ENCODE data around the gene C15orf61. TPM values are rescaled to one million over a fixed set of nuclear protein-coding genes. Genes with fewer than 3 reads are reported as not detected.

Gene C15orf61
- total RNA-seq, 1 donor = 10.1 TPM

DNA sequence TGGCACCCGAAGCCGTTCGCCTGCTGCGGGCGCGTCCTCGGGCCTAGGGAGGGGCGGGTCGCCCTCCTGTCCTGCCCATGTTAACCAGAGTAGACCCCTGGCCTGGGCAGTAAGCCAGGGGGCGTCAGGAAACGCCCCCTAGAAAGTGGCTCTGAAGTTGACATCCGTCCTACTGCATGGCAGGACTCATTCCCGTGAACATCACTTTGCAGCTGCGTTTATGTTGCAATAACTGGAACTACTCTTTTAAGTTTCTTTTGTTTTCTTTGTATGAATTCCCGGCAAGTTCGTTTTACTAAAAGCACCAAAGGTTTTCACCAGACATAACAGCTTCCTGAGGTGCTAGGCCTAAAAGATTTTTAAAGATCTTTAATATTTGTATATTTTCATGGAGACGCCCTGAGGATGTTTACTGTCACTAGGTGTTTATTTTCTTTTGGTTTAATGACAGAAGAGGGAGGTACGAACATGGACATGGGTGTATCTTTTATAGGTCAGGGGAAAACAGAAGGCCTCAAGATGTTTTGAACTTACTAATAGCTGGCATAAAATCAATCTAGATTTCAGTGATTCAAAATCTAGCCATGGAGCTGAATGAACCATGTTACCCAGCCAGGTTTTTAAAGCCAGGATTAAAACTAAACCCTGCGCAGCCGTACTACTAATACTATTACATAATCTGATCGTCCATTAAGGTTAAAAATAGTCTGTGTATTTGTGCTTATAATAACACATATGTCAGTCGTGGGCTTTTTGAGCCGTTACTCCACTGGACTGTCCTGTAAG is 1.0 kb downstream of the C15orf61 start:
- Histone ChIP-seq H3K79me2 (ENCODE audit: insufficient read depth, low read length) (peaks cover 54% of the 10 kb centered on the region), H3K9me3 (ENCODE audit: low read depth, low read length) (no peaks in the 10 kb centered on the region), H3K27me3 (ENCODE audit: insufficient read depth, low read length) (no peaks in the 10 kb centered on the region), H3K27ac (ENCODE audit: low read depth, low read length) (peak overlapping the region; percentile 89), H2AFZ (ENCODE audit: low read length) (peak overlapping the region; percentile 96), H4K20me1 (ENCODE audit: insufficient read depth, low read length) (peaks cover 30% of the 10 kb centered on the region), H3K36me3 (ENCODE audit: insufficient read depth, low read length) (peaks cover 9% of the 10 kb centered on the region), H3K4me1 (ENCODE audit: insufficient read depth, low read length) (peaks cover 24% of the 10 kb centered on the region), H3K4me3 (ENCODE audit: insufficient read depth, low read length) (peak overlapping the region; percentile 95), H3K4me2 (ENCODE audit: insufficient read depth, low read length) (peak overlapping the region; percentile 92)
- TF ChIP-seq, protein P1, sequence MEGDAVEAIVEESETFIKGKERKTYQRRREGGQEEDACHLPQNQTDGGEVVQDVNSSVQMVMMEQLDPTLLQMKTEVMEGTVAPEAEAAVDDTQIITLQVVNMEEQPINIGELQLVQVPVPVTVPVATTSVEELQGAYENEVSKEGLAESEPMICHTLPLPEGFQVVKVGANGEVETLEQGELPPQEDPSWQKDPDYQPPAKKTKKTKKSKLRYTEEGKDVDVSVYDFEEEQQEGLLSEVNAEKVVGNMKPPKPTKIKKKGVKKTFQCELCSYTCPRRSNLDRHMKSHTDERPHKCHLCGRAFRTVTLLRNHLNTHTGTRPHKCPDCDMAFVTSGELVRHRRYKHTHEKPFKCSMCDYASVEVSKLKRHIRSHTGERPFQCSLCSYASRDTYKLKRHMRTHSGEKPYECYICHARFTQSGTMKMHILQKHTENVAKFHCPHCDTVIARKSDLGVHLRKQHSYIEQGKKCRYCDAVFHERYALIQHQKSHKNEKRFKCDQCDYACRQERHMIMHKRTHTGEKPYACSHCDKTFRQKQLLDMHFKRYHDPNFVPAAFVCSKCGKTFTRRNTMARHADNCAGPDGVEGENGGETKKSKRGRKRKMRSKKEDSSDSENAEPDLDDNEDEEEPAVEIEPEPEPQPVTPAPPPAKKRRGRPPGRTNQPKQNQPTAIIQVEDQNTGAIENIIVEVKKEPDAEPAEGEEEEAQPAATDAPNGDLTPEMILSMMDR (IDR thresholded peaks at IDR 0.05; ENCODE audit: extremely low read depth, low read depth, low read length) = no peak
- DNase-seq (ENCODE audit: insufficient read length, low spot score, missing footprints) = peak; percentile 71

DNA sequence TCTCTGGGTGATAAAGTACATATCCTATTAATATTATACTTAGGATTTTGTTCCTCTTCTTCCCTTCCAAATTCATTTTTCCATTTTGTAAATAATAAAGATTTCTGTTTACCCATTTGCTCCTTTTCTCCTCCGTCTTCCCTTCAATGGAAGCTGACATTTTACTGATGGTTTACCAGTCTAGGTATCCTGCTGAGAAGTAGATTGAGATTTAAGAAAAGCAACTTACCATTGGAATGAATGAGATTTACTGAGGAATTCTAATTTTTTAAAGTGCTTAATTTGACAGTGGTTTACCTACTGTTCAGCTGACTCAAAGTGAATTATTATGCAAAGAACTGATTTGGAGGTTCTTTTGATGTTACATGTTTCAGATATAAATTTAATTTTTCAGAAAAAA is 2.4 kb downstream of the C15orf61 start:
- no peak for DNase-seq (ENCODE audit: insufficient read length, low spot score, missing footprints)
- TF ChIP-seq, protein P1 (IDR thresholded peaks at IDR 0.05; ENCODE audit: extremely low read depth, low read depth, low read length) = no peak
- Histone ChIP-seq H3K4me1 (ENCODE audit: insufficient read depth, low read length) (peaks cover 24% of the 10 kb centered on the region), H2AFZ (ENCODE audit: low read length) (no peak overlapping the region), H3K79me2 (ENCODE audit: insufficient read depth, low read length) (peaks cover 54% of the 10 kb centered on the region), H3K27ac (ENCODE audit: low read depth, low read length) (no peak overlapping the region), H3K4me2 (ENCODE audit: insufficient read depth, low read length) (peak overlapping the region; percentile 92), H3K36me3 (ENCODE audit: insufficient read depth, low read length) (peaks cover 9% of the 10 kb centered on the region), H4K20me1 (ENCODE audit: insufficient read depth, low read length) (peaks cover 30% of the 10 kb centered on the region), H3K4me3 (ENCODE audit: insufficient read depth, low read length) (no peak overlapping the region), H3K27me3 (ENCODE audit: insufficient read depth, low read length) (no peaks in the 10 kb centered on the region), H3K9me3 (ENCODE audit: low read depth, low read length) (no peaks in the 10 kb centered on the region)

DNA sequence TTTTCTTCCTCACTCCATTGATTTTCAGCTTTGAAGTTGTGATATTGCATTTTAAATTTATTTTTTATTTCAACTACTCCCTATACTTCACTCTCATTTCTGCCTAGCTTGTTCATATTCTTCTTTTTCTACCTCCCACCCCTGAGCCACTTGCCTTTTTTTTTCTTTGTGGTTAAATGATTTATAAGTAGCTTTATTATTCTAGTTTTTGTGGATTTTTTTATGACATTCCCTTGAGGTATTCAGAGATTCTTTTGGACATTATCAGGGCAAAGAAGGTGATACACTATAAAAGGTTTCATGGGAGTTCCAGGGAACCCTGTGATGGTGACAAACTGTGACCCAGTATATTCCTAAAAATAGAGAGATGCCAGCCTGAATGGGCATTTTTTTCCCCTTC is 3.3 kb downstream of the C15orf61 start:
- no peak overlapping the region for H2AFZ ChIP-seq (ENCODE audit: low read length)
- no peak overlapping the region for H3K27ac ChIP-seq (ENCODE audit: low read depth, low read length)
- peaks cover 9% of the 10 kb centered on the region for H3K36me3 ChIP-seq (ENCODE audit: insufficient read depth, low read length)
- H3K4me2 ChIP-seq (ENCODE audit: insufficient read depth, low read length) = no peak overlapping the region
- DNase-seq (ENCODE audit: insufficient read length, low spot score, missing footprints) = no peak
- H3K9me3 ChIP-seq (ENCODE audit: low read depth, low read length) = no peaks in the 10 kb centered on the region
- no peaks in the 10 kb centered on the region for H3K27me3 ChIP-seq (ENCODE audit: insufficient read depth, low read length)
- H3K79me2 ChIP-seq (ENCODE audit: insufficient read depth, low read length) = peaks cover 54% of the 10 kb centered on the region
- no peak overlapping the region for H3K4me3 ChIP-seq (ENCODE audit: insufficient read depth, low read length)
- peaks cover 24% of the 10 kb centered on the region for H3K4me1 ChIP-seq (ENCODE audit: insufficient read depth, low read length)
- H4K20me1 ChIP-seq (ENCODE audit: insufficient read depth, low read length) = peaks cover 30% of the 10 kb centered on the region
- TF ChIP-seq, protein P1 (IDR thresholded peaks at IDR 0.05; ENCODE audit: extremely low read depth, low read depth, low read length) = no peak

DNA sequence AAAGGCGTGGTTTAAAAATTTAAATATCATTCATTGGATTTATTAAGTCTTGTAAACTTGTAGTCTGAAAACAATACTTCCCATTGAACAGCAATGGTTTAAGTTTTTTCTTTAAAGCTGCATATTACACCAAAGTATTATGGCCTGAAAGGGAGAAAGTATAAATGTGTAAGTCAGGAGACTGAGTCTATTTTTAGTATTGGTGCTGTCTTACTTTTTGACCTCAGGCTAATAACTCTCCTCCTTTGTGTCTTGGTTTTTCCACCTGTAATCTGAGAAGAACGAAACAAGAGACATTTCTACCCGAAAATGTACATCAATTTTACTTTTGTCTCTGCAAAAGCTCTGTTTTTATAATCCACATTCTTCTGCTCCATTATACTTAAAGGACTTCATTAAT is 7.6 kb downstream of the C15orf61 start:
- no peak overlapping the region for H3K27ac ChIP-seq (ENCODE audit: low read depth, low read length)
- H3K27me3 ChIP-seq (ENCODE audit: insufficient read depth, low read length) = no peaks in the 10 kb centered on the region
- no peaks in the 10 kb centered on the region for H3K9me3 ChIP-seq (ENCODE audit: low read depth, low read length)
- TF ChIP-seq, protein P1 (IDR thresholded peaks at IDR 0.05; ENCODE audit: extremely low read depth, low read depth, low read length) = no peak
- peaks cover 33% of the 10 kb centered on the region for H3K79me2 ChIP-seq (ENCODE audit: insufficient read depth, low read length)
- peaks cover 9% of the 10 kb centered on the region for H3K36me3 ChIP-seq (ENCODE audit: insufficient read depth, low read length)
- H3K4me2 ChIP-seq (ENCODE audit: insufficient read depth, low read length) = no peak overlapping the region
- H4K20me1 ChIP-seq (ENCODE audit: insufficient read depth, low read length) = peaks cover 22% of the 10 kb centered on the region
- no peak overlapping the region for H2AFZ ChIP-seq (ENCODE audit: low read length)
- DNase-seq (ENCODE audit: insufficient read length, low spot score, missing footprints) = no peak
- no peak overlapping the region for H3K4me3 ChIP-seq (ENCODE audit: insufficient read depth, low read length)
- peaks cover 17% of the 10 kb centered on the region for H3K4me1 ChIP-seq (ENCODE audit: insufficient read depth, low read length)

Data from osteoblast (primary cell).